NCI-H345 treated with DMSO at 0.1 percent for 48 hours (cell line): Measurements from ENCODE around the gene ARHGEF26.

Experiments
- DNase-seq: peaks from one replicate; lab custom pipeline; 2025; ENCODE audit not compliant: unreplicated experiment; lab: John Stamatoyannopoulos, UW

Gene ARHGEF26

GRCh38 chr3:154195620-154196356 lies 74.6 kb downstream of the ARHGEF26 start:
- no peak for DNase-seq

- no peak for DNase-seq
Observed at GRCh38 chr3:154197751-154198150, 76.6 kb downstream of the ARHGEF26 start.

- no peak for DNase-seq
Observed at GRCh38 chr3:154209499-154209898, 88.3 kb downstream of the ARHGEF26 start.

GRCh38 chr3:154210986-154211385 lies 89.8 kb downstream of the ARHGEF26 start:
- no peak for DNase-seq

- DNase-seq, result no peak
Observed at GRCh38 chr3:154214306-154214705, 93.1 kb downstream of the ARHGEF26 start.

- no peak for DNase-seq
Observed at GRCh38 chr3:154217671-154218070, 96.5 kb downstream of the ARHGEF26 start.

GRCh38 chr3:154218728-154219127 lies 97.5 kb downstream of the ARHGEF26 start:
- no peak for DNase-seq

- DNase-seq, result no peak
Observed at GRCh38 chr3:154220462-154220861, 99.3 kb downstream of the ARHGEF26 start.

- no peak for DNase-seq
Observed at GRCh38 chr3:154223519-154223918, 102.3 kb downstream of the ARHGEF26 start.

GRCh38 chr3:154224366-154224765 lies 103.2 kb downstream of the ARHGEF26 start:
- no peak for DNase-seq

- DNase-seq, result no peak
Observed at GRCh38 chr3:154224866-154225265, 103.7 kb downstream of the ARHGEF26 start.

- DNase-seq, result no peak
Observed at GRCh38 chr3:154225536-154225935, 104.3 kb downstream of the ARHGEF26 start.

GRCh38 chr3:154227531-154227930 lies 106.3 kb downstream of the ARHGEF26 start:
- DNase-seq, result no peak

- no peak for DNase-seq
Observed at GRCh38 chr3:154228561-154229216, 107.5 kb downstream of the ARHGEF26 start.

GRCh38 chr3:154229217-154229590 lies 108.0 kb downstream of the ARHGEF26 start:
- no peak for DNase-seq

- DNase-seq, result no peak
Observed at GRCh38 chr3:154235330-154235729, 114.1 kb downstream of the ARHGEF26 start.

GRCh38 chr3:154236331-154236730 lies 115.1 kb downstream of the ARHGEF26 start:
- no peak for DNase-seq

- no peak for DNase-seq
Observed at GRCh38 chr3:154240235-154240634, 119.0 kb downstream of the ARHGEF26 start.

GRCh38 chr3:154241496-154241895 lies 120.3 kb downstream of the ARHGEF26 start:
- DNase-seq, result no peak

- no peak for DNase-seq
Observed at GRCh38 chr3:154242766-154243165, 121.6 kb downstream of the ARHGEF26 start.

GRCh38 chr3:154243353-154243752 lies 122.2 kb downstream of the ARHGEF26 start:
- no peak for DNase-seq

GRCh38 chr3:154244644-154245043 lies 123.5 kb downstream of the ARHGEF26 start:
- DNase-seq, result no peak
